Hepatocyte (in vitro differentiated cells): ENCODE measurements around the gene SOX13. TPM values are rescaled to one million over a fixed set of nuclear protein-coding genes. Genes with fewer than 3 reads are reported as not detected.
"Not testable (repeated sequence)": the region's sequence is repeated elsewhere in the genome, so short reads cannot be mapped to it uniquely, and the experiment has no call there.

ENCODE experiments used
- DNase-seq: peaks from one replicate; pipeline ENCODE4 v3.0.0-alpha.2; 2016; ENCODE audit warnings: low spot score
- H2AFZ ChIP-seq: fragments of 200-600 bp; sonication (generic); 2 replicates; pipeline ENCODE4 v1.6.0; 2016; ENCODE audit warnings: antibody characterized with exemption, mild to moderate bottlenecking
- H3K27ac ChIP-seq: fragments of 200-600 bp; sonication (generic); 2 replicates; pipeline ENCODE4 v1.5.1; 2016; ENCODE audit warnings: mild to moderate bottlenecking
- H3K27me3 ChIP-seq: fragments of 200-600 bp; sonication (generic); 2 replicates; pipeline ENCODE4 v1.6.1; 2016
- H3K36me3 ChIP-seq: fragments of 200-600 bp; sonication (generic); replicated peaks from 2 replicates; pipeline ENCODE4 v1.5.1; 2016; ENCODE audit warnings: low read depth; ENCODE audit not compliant: insufficient read depth
- H3K4me1 ChIP-seq: fragments of 200-600 bp; sonication (generic); 2 replicates; pipeline ENCODE4 v1.5.1; 2016; ENCODE audit warnings: mild to moderate bottlenecking, moderate library complexity; ENCODE audit not compliant: insufficient read depth
- H3K4me2 ChIP-seq: fragments of 200-600 bp; sonication (generic); 2 replicates; pipeline ENCODE4 v1.6.0; 2016
- H3K4me3 ChIP-seq: fragments of 200-600 bp; sonication (generic); 2 replicates; pipeline ENCODE4 v1.5.1; 2016; ENCODE audit warnings: mild to moderate bottlenecking
- H3K79me2 ChIP-seq: fragments of 200-600 bp; sonication (generic); 2 replicates; pipeline ENCODE4 v1.6.0; 2017; ENCODE audit warnings: mild to moderate bottlenecking
- H3K9me2 ChIP-seq: fragments of 200-600 bp; sonication (generic); replicated peaks from 2 replicates; pipeline ENCODE4 v1.6.0; 2017; ENCODE audit warnings: mild to moderate bottlenecking; ENCODE audit not compliant: insufficient read depth
- H3K9me3 ChIP-seq: fragments of 200-600 bp; sonication (generic); 2 replicates; pipeline ENCODE4 v1.5.1; 2016; ENCODE audit warnings: low read depth, mild to moderate bottlenecking
- H4K20me1 ChIP-seq: fragments of 200-600 bp; sonication (generic); 2 replicates; pipeline ENCODE4 v1.6.0; 2016; ENCODE audit warnings: mild to moderate bottlenecking; ENCODE audit not compliant: insufficient read depth, poor library complexity, severe bottlenecking
- EZH2 ChIP-seq: fragments of 200-600 bp; sonication (generic); IDR thresholded peaks from 2 replicates; pipeline ENCODE4 v1.6.1; 2016; ENCODE audit warnings: antibody characterized with exemption, mild to moderate bottlenecking, borderline replicate concordance
- EZH2phosphoT487 ChIP-seq: fragments of 200-600 bp; sonication (generic); IDR thresholded peaks from one replicate; pipeline ENCODE4 v1.6.1; 2018; ENCODE audit warnings: antibody characterized with exemption, mild to moderate bottlenecking, low read depth, moderate library complexity; ENCODE audit not compliant: unreplicated experiment, severe bottlenecking
- WGBS: methylation state at CpG from one replicate; pipeline ENCODE4 v1.1.6; 2016; ENCODE audit warnings: low lambda C conversion rate; ENCODE audit errors: missing lambda C conversion rate; 5-methylcytosine and 5-hydroxymethylcytosine counted together
- polyA plus RNA-seq: library from polyadenylated mRNA; unstranded; fragments of >200 nt; fragmentation: Nextera tagmentation; extraction: Ambion mirVana; gene quantifications from 2 replicates; pipeline ENCODE4 v1.2.1, GENCODE V29; 2016
- total RNA-seq: library from RNA; depleted of rRNA; stranded (reverse); fragments of >200 nt; gene quantifications from 2 replicates; pipeline ENCODE4 v1.2.3, GENCODE V29; 2014
- TF ChIP-seq, protein P1 (sequence below): fragments of 200-600 bp; sonication (generic); IDR thresholded peaks from 2 replicates; pipeline ENCODE4 v1.5.1; 2016; ENCODE audit warnings: antibody characterized with exemption, mild to moderate bottlenecking; ENCODE audit not compliant: poor library complexity

The SOX13 gene
- total and polyA plus RNA-seq, 2 experiments from 2014 or later, result 11.9 to 22.3 TPM

DNA sequence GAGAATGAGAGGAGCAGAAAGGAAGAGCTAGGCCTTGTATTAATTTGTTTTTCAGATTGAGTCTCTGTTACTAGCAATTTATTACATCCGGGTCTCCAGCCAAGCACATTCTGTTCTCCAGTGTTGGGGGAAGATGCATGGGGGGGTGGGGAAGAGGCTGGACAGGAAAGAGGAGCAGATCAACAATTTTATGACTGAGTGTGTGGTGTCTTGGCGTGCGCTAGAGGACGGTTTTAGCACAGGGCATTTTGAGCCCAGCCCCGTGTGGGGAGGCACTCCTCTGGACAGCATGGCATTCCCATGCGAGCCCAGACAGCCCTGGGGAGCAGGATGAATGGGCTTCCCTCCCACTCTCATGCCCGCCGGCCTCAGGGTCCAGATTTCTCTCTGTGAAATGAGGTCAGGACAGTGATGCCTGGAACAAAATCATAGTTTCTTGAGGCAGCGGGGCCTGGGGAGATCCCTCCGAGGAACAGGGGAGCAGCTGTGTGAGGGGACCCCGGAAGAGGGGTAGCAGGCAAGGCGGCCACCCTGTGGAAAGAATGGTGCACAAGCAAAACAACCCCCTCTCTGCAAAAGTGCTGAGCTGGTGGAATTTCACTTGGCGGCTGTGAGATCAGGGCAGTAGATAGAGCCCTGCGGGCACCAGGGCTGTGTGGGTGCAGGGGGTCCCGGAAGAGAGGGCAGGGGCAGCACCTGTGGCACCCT is 16.3 kb downstream of the SOX13 start:
- Histone ChIP-seq H3K9me3 (no peaks in the 10 kb centered on the region), H3K79me2 (peaks cover 91% of the 10 kb centered on the region), H4K20me1 (no peaks in the 10 kb centered on the region), H3K4me3 (no peak overlapping the region), H3K27me3 (no peaks in the 10 kb centered on the region), H3K9me2 (no peaks in the 10 kb centered on the region), H3K4me2 (peak overlapping the region; percentile 26), H2AFZ (no peak overlapping the region), H3K4me1 (peaks cover 51% of the 10 kb centered on the region), H3K27ac (peak overlapping the region; percentile 66), H3K36me3 (no peaks in the 10 kb centered on the region)
- DNase-seq, result no peak
- TF ChIP-seq EZH2phosphoT487, result no peak
- TF ChIP-seq, protein P1, sequence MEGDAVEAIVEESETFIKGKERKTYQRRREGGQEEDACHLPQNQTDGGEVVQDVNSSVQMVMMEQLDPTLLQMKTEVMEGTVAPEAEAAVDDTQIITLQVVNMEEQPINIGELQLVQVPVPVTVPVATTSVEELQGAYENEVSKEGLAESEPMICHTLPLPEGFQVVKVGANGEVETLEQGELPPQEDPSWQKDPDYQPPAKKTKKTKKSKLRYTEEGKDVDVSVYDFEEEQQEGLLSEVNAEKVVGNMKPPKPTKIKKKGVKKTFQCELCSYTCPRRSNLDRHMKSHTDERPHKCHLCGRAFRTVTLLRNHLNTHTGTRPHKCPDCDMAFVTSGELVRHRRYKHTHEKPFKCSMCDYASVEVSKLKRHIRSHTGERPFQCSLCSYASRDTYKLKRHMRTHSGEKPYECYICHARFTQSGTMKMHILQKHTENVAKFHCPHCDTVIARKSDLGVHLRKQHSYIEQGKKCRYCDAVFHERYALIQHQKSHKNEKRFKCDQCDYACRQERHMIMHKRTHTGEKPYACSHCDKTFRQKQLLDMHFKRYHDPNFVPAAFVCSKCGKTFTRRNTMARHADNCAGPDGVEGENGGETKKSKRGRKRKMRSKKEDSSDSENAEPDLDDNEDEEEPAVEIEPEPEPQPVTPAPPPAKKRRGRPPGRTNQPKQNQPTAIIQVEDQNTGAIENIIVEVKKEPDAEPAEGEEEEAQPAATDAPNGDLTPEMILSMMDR, result no peak
- no peak for TF ChIP-seq EZH2
- whole genome bisulfite sequencing, result 59% methylated on average over 15 of the region's 15 CpGs

DNA sequence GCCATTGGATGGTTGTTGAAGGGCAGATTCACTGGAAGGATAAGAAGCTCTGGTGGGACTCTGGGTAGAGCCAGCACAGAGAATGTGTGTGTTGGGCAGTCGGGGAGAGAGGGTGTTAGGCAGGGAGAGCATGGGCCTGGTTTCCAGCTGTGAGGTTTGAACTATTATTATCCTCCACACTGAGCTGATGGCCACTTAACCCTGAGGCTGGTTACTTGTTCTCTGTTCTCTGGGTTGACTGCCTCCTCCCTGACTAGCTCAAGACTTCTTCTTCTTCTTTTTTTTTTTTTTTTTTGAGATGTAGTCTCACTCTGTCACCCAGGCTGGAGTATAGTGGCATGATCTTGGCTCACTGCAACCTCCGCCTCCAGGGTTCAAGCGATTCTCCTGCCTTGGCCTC is 17.2 kb downstream of the SOX13 start:
- not testable (repeated sequence) for H3K4me3 ChIP-seq, H3K36me3 ChIP-seq, H2AFZ ChIP-seq, H3K27me3 ChIP-seq, H4K20me1 ChIP-seq, H3K9me2 ChIP-seq, H3K9me3 ChIP-seq, DNase-seq, H3K27ac ChIP-seq, H3K4me2 ChIP-seq
- Histone ChIP-seq H3K4me1 (peaks cover 42% of the 10 kb centered on the region), H3K79me2 (peaks cover 95% of the 10 kb centered on the region)
- WGBS, result 91% methylated on average over 3 of the region's 3 CpGs

DNA sequence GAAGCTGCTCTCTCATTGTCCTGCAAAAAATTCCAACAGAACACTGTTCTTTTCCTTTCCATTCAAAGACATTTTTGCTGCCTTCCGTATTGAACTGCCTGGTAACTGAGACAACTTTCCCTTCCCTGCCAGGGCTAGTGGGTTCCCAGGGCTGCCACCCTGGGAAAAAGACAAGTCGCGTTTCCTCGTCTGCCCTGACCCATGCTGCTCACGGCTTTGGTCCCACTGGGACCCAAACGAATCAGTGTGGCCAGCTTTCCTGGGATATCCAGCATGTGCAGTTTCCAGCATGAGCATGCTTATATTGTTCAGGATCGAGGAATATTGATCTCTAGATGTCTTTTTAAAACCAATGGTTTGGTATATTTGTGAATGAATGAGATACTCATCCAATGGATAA is 18.2 kb downstream of the SOX13 start:
- no peak for DNase-seq
- WGBS, result 93% methylated on average over 7 of the region's 7 CpGs
- Histone ChIP-seq H2AFZ (no peak overlapping the region), H3K27ac (no peak overlapping the region), H3K9me3 (no peaks in the 10 kb centered on the region), H3K9me2 (no peaks in the 10 kb centered on the region), H3K36me3 (no peaks in the 10 kb centered on the region), H4K20me1 (no peaks in the 10 kb centered on the region), H3K4me1 (peaks cover 39% of the 10 kb centered on the region), H3K4me2 (no peak overlapping the region), H3K27me3 (no peaks in the 10 kb centered on the region), H3K4me3 (no peak overlapping the region), H3K79me2 (peaks cover 93% of the 10 kb centered on the region)
- TF ChIP-seq, protein P1, result no peak
- TF ChIP-seq EZH2phosphoT487 (no peak), EZH2 (no peak)

DNA sequence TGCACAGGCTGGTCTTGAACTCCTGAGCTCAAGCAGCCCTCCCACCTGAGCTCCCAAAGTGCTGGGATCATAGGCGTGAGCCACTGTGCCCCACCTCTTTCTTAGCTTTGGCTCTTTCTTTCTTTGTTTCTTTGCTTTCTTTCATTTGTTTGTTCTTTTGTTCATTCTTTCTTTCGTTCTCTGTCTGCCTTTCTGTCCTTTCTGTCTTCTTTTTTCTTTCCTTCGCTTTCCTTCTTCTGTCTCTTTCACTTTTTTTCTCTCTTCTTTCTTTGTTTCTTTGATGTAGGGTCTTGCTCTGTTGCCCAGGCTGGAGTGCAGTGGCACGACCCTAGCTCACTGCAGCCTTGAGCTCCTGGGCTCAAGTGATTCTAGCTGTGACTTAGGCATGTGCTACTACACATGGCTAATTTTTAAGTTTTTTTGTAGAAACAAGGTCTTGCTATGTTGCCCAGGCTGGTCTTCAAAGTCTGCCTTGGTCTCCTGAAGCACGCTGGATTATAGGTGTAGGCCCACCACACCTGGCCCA is 18.9 kb downstream of the SOX13 start:
- WGBS, result 100% methylated on average over 5 of the region's 5 CpGs
- no peak overlapping the region for H3K4me2 ChIP-seq
- H3K36me3 ChIP-seq, result no peaks in the 10 kb centered on the region
- H3K27ac ChIP-seq, result peak overlapping the region; percentile 93
- peaks cover 93% of the 10 kb centered on the region for H3K79me2 ChIP-seq
- H3K4me1 ChIP-seq, result peaks cover 39% of the 10 kb centered on the region
- H3K4me3 ChIP-seq, result no peak overlapping the region
- no peaks in the 10 kb centered on the region for H4K20me1 ChIP-seq
- H3K9me2 ChIP-seq, result no peaks in the 10 kb centered on the region
- no peaks in the 10 kb centered on the region for H3K9me3 ChIP-seq
- H3K27me3 ChIP-seq, result no peaks in the 10 kb centered on the region
- H2AFZ ChIP-seq, result no peak overlapping the region
- TF ChIP-seq EZH2, result no peak
- TF ChIP-seq EZH2phosphoT487, result no peak
- TF ChIP-seq, protein P1, result no peak
- DNase-seq, result no peak
